Measurements from ENCODE around the gene TCF25. TPM values are rescaled to one million over a fixed set of nuclear protein-coding genes. Genes with fewer than 3 reads are reported as not detected.

TCF25 gene
- total RNA-seq, 4 donors from 2014 or later, result 132 to 197 (median 147) TPM

DNA sequence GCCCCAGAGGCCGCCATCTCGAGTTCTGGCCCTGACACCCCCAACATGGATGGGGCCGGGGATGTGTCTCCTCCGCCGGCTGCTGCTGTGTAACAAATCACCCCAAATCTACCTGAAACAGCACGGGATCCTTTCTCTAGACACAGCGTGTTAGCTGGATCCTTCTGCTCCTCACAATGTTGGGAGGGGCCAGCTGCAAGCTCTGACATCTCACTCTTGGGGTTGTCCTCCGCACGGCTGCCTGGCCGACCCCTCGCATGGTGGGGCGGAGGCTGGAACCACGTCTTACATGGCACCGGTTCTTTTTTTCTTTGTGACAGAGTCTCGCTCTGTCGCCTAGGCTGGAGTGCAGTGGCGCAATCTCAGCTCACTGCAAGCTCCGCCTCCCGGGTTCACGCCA lies 63.6 kb downstream of the TCF25 start:
- TF ChIP-seq POLR2A (IDR thresholded peaks at IDR 0.05), result no peak
- TF ChIP-seq, protein P1, sequence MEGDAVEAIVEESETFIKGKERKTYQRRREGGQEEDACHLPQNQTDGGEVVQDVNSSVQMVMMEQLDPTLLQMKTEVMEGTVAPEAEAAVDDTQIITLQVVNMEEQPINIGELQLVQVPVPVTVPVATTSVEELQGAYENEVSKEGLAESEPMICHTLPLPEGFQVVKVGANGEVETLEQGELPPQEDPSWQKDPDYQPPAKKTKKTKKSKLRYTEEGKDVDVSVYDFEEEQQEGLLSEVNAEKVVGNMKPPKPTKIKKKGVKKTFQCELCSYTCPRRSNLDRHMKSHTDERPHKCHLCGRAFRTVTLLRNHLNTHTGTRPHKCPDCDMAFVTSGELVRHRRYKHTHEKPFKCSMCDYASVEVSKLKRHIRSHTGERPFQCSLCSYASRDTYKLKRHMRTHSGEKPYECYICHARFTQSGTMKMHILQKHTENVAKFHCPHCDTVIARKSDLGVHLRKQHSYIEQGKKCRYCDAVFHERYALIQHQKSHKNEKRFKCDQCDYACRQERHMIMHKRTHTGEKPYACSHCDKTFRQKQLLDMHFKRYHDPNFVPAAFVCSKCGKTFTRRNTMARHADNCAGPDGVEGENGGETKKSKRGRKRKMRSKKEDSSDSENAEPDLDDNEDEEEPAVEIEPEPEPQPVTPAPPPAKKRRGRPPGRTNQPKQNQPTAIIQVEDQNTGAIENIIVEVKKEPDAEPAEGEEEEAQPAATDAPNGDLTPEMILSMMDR (IDR thresholded peaks at IDR 0.05), result no peak
- no peak overlapping the region for H3K4me3 ChIP-seq (ENCODE audit: low read depth, poor library complexity, severe bottlenecking)
- intact Hi-C loops (cut with DNase I; ENCODE audit: low total_unique reads), result no loop called here
- whole genome bisulfite sequencing, 2 donors, result 95% methylated on average over 20 of the region's 20 CpGs
- DNase-seq (ENCODE audit: low spot score in 2 of 2), result no peak

DNA sequence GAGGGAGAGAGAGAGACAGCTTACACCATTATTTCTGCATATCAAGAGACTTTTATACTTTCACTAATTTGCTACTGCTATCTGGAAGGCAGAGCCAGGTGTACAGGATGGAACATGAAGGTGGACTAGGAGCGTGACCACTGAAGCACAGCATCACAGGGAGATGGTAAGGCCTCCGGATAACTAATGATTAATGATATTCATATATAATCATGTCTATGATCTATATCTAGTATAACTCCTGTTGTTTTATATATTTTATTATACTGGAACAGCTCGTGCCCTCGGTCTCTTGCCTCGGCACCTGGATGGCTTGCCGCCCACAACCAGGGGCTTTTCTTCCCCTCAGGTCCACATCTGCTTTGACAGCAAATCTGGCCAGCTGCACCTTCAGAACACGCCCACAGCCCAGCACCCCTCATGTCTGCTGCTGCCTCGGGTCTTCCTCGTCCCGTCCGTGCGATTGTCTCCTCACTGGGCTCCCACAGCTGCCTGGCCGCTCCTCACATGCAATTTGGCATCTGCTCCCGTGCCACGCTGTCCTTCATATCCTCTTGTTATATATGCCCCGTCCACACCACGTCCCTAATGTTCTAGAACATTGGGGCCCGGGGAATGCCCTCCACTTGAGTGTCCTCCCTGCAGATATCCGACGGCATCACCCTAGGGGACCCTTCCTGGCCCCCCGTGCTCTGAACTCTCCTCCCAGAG lies 64.9 kb downstream of the TCF25 start:
- no peak for DNase-seq (ENCODE audit: low spot score in 2 of 2)
- TF ChIP-seq, protein P1 (IDR thresholded peaks at IDR 0.05), result no peak
- TF ChIP-seq POLR2A (IDR thresholded peaks at IDR 0.05), result no peak
- 70% methylated on average over 21 of the region's 21 CpGs for WGBS, 2 donors
- no peak overlapping the region for H3K4me3 ChIP-seq (ENCODE audit: low read depth, poor library complexity, severe bottlenecking)
- intact Hi-C loops (cut with DNase I; ENCODE audit: low total_unique reads), result no loop called here

DNA sequence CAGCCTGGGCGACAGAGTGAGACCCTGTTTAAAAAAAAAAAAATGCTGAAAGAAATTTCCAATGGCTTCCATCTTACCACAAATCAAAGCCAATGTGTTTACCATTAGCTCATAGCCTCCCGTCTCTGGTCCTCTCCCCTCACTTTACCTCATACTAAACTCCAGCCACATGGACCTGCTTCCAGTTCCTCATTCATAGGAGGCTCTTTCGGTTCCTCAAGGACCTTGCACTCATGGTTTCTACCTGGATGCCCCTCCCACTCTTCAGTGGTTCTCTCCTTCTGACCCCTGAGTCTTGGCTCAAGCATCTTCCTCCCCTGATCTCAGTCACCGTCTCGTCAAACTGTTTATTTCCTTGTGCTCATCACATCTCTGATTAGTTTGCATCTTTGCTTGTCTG lies 71.4 kb downstream of the TCF25 start:
- intact Hi-C loops (cut with DNase I; ENCODE audit: low total_unique reads), result no loop called here
- WGBS, 2 donors, result 70 to 81% methylated on average over 5 of the region's 5 CpGs
- DNase-seq (ENCODE audit: low spot score in 2 of 2), result no peak
- no peak overlapping the region for H3K4me3 ChIP-seq (ENCODE audit: low read depth, poor library complexity, severe bottlenecking)
- no peak for TF ChIP-seq POLR2A (IDR thresholded peaks at IDR 0.05)
- TF ChIP-seq, protein P1 (IDR thresholded peaks at IDR 0.05), result no peak

DNA sequence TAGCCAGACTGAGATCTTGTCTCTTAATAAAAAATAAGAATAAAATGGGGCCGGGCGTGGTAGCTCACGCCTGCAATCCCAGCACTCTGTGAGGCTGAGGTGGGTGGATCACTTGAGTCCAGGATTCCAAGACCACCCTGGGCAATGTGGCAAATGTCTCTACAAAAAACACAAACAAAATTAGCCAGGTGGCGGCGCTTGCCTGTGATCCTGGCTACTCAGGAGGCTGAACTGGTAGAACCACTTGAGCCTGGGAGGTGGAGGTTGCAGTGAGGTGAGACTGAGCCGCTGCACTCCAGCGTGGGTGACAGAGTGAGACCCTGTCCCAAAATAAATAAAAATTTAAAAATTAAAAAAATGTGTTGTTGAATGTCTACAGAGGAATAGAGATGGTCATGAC lies 72.3 kb downstream of the TCF25 start:
- WGBS, 2 donors, result 45 to 58% methylated on average over 7 of the region's 7 CpGs
- no peak for DNase-seq (ENCODE audit: low spot score in 2 of 2)

DNA sequence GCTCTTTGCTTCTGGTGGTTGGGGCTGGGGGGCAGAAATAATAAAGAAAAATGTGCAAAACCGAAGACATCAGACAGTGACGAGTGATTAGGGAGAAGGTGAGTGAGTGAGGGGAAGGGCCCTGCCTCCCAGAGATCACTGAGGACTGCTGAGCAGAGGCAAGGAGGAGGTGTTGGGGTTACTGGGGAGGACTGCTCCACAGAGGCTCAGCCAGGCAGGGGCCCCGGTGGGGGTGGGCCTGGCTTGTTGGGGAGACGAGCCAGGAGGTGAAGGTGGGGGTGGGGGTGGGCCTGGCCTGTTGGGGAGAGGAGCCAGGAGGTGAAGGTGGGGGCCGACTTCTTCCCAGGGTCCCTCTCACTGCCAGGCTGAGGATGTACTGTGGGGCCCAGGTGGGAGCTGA lies 73.1 kb downstream of the TCF25 start:
- intact Hi-C loops (cut with DNase I; ENCODE audit: low total_unique reads), result no loop called here
- 59 to 60% methylated on average over 5 of the region's 5 CpGs for WGBS, 2 donors
- no peak for DNase-seq (ENCODE audit: low spot score in 2 of 2)
- no peak for TF ChIP-seq POLR2A (IDR thresholded peaks at IDR 0.05)
- TF ChIP-seq, protein P1 (IDR thresholded peaks at IDR 0.05), result no peak
- H3K4me3 ChIP-seq (ENCODE audit: low read depth, poor library complexity, severe bottlenecking), result no peak overlapping the region

More for the DNA sequence above, 72.3 kb downstream of the TCF25 start:
- no peak overlapping the region for H3K4me3 ChIP-seq (ENCODE audit: low read depth, poor library complexity, severe bottlenecking)
- no peak for TF ChIP-seq POLR2A (IDR thresholded peaks at IDR 0.05)
- TF ChIP-seq, protein P1 (IDR thresholded peaks at IDR 0.05), result no peak
- intact Hi-C loops (cut with DNase I; ENCODE audit: low total_unique reads), result no loop called here
